Dermis blood vessel endothelial cell (primary cell): ENCODE data around the gene CORO2B. TPM values are rescaled to one million over a fixed set of nuclear protein-coding genes. Genes with fewer than 3 reads are reported as not detected.
"Not testable (repeated sequence)": the region's sequence is repeated elsewhere in the genome, so short reads cannot be mapped to it uniquely, and the experiment has no call there.

Source experiments
- DNase-seq: peaks from one replicate; pipeline ENCODE4 v3.0.0; 2010
- total RNA-seq: library from RNA; depleted of rRNA; stranded (reverse); fragments of >200 nt; gene quantifications from 2 replicates; pipeline ENCODE4 v1.2.3, GENCODE V29; 2014

CORO2B gene
- total RNA-seq, 1 donor from 2014 or later = 1.0 TPM

GRCh38 chr15:68679161-68679560 lies 100.4 kb downstream of the CORO2B start:
- no peak for DNase-seq

GRCh38 chr15:68679961-68680371 lies 101.2 kb downstream of the CORO2B start:
- no peak for DNase-seq

- DNase-seq = not testable (repeated sequence)
These were observed 102.0 kb downstream of the CORO2B start for GRCh38 chr15:68680756-68681155.

- DNase-seq = no peak
These were observed 103.0 kb downstream of the CORO2B start for GRCh38 chr15:68681836-68682235.

GRCh38 chr15:68682330-68682729 lies 103.5 kb downstream of the CORO2B start:
- no peak for DNase-seq

- DNase-seq = no peak
These were observed 104.2 kb downstream of the CORO2B start for GRCh38 chr15:68683026-68683425.

GRCh38 chr15:68683551-68683950 lies 104.8 kb downstream of the CORO2B start:
- DNase-seq = no peak

GRCh38 chr15:68684476-68684875 lies 105.7 kb downstream of the CORO2B start:
- no peak for DNase-seq

- DNase-seq = no peak
These were observed 108.4 kb downstream of the CORO2B start for GRCh38 chr15:68687136-68687735.

GRCh38 chr15:68691705-68692104 lies 112.9 kb downstream of the CORO2B start:
- no peak for DNase-seq

- DNase-seq = no peak
These were observed 114.3 kb downstream of the CORO2B start for GRCh38 chr15:68693071-68693470.

GRCh38 chr15:68694111-68694510 lies 115.3 kb downstream of the CORO2B start:
- no peak for DNase-seq

- no peak for DNase-seq
These were observed 116.3 kb downstream of the CORO2B start for GRCh38 chr15:68695061-68695595.

- DNase-seq = no peak
These were observed 117.9 kb downstream of the CORO2B start for GRCh38 chr15:68696414-68697363.

- no peak for DNase-seq
These were observed 119.2 kb downstream of the CORO2B start for GRCh38 chr15:68697711-68698690.

- DNase-seq = no peak
These were observed 119.9 kb downstream of the CORO2B start for GRCh38 chr15:68698708-68699107.

GRCh38 chr15:68699124-68699880 lies 120.5 kb downstream of the CORO2B start:
- DNase-seq = no peak

- DNase-seq = peak; percentile 9
These were observed 121.2 kb downstream of the CORO2B start for GRCh38 chr15:68699881-68700454.

GRCh38 chr15:68700455-68701123 lies 121.8 kb downstream of the CORO2B start:
- peak; percentile 85 for DNase-seq

- DNase-seq = no peak
These were observed 123.1 kb downstream of the CORO2B start for GRCh38 chr15:68701886-68702285.
